Measurements from ENCODE around the gene MIPEP.

DNA sequence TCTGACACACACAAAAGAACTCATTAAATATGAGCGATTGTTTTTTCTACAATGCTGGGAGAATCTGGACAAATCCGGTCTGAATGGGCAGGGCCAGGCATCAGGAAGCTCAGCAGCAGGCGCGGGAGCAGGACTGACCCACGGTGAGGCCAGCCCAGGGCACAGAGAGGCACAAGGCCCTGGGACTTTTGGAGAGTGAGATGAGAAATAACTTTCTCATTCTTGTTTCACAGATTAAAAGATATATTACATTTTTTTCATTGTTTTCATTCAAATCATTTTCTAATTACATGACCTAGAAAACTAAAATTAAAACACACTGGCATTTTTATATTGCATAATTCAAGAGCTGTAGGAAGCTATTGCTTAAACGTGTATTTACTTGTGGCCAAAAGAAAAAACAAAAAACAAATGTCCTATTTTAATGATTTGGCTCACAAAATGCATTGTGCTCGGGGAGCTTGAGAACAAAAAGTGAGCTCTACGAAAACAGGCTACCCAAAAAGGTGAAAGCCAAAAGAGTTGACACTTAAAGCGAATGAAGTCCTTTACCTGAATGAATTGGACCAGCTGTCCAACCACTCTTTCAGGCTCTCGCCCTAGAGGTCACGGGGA, 185.8 kb downstream of the MIPEP start:
- TF ChIP-seq, protein P1, sequence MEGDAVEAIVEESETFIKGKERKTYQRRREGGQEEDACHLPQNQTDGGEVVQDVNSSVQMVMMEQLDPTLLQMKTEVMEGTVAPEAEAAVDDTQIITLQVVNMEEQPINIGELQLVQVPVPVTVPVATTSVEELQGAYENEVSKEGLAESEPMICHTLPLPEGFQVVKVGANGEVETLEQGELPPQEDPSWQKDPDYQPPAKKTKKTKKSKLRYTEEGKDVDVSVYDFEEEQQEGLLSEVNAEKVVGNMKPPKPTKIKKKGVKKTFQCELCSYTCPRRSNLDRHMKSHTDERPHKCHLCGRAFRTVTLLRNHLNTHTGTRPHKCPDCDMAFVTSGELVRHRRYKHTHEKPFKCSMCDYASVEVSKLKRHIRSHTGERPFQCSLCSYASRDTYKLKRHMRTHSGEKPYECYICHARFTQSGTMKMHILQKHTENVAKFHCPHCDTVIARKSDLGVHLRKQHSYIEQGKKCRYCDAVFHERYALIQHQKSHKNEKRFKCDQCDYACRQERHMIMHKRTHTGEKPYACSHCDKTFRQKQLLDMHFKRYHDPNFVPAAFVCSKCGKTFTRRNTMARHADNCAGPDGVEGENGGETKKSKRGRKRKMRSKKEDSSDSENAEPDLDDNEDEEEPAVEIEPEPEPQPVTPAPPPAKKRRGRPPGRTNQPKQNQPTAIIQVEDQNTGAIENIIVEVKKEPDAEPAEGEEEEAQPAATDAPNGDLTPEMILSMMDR (optimal IDR thresholded peaks at IDR 0.05 in 1 of 3, IDR thresholded peaks at IDR 0.05 in 1 of 3, conservative IDR thresholded peaks at IDR 0.05 in 1 of 3; ENCODE audit: extremely low read depth in 1 of 3, insufficient read depth in 2 of 3, low read length in 3 of 3) = no peak
- TF ChIP-seq EZH2 (IDR thresholded peaks at IDR 0.05; ENCODE audit: low read length) = no peak
